ENCODE measurements around the gene CD48.

Gene CD48

GRCh38 chr1:160711602-160712311, at the start of gene CD48:
TSS of gene CD48 (minus strand) at chr1:160711822. CDS start at chr1:160711763, 59 bp downstream.
- DNase-seq (ENCODE audit: low read depth in 1 of 2, low spot score in 1 of 2): peak in 1 of 2 donors; percentile 31

GRCh38 chr1:160761046-160761445, 49.4 kb upstream of the CD48 start:
- DNase-seq (ENCODE audit: low read depth in 1 of 2, low spot score in 1 of 2): no peak

GRCh38 chr1:160759740-160760139, 48.1 kb upstream of the CD48 start:
- DNase-seq (ENCODE audit: low read depth in 1 of 2, low spot score in 1 of 2): no peak

GRCh38 chr1:160758521-160758920, 46.9 kb upstream of the CD48 start:
- no peak for DNase-seq (ENCODE audit: low read depth in 1 of 2, low spot score in 1 of 2)

GRCh38 chr1:160756849-160757201, 45.2 kb upstream of the CD48 start:
- no peak for DNase-seq (ENCODE audit: low read depth in 1 of 2, low spot score in 1 of 2)

- no peak for DNase-seq (ENCODE audit: low read depth in 1 of 2, low spot score in 1 of 2)
Observed at GRCh38 chr1:160755911-160756848, 44.6 kb upstream of the CD48 start.

- DNase-seq (ENCODE audit: low read depth in 1 of 2, low spot score in 1 of 2): no peak
Observed at GRCh38 chr1:160755461-160755860, 43.8 kb upstream of the CD48 start.

GRCh38 chr1:160753594-160753993, 42.0 kb upstream of the CD48 start:
- DNase-seq (ENCODE audit: low read depth in 1 of 2, low spot score in 1 of 2): no peak

- no peak for DNase-seq (ENCODE audit: low read depth in 1 of 2, low spot score in 1 of 2)
Observed at GRCh38 chr1:160752924-160753323, 41.3 kb upstream of the CD48 start.

GRCh38 chr1:160752406-160752805, 40.8 kb upstream of the CD48 start:
- no peak for DNase-seq (ENCODE audit: low read depth in 1 of 2, low spot score in 1 of 2)

- DNase-seq (ENCODE audit: low read depth in 1 of 2, low spot score in 1 of 2): no peak
Observed at GRCh38 chr1:160750608-160751007, 39.0 kb upstream of the CD48 start.

GRCh38 chr1:160748878-160749269, 37.3 kb upstream of the CD48 start:
- no peak for DNase-seq (ENCODE audit: low read depth in 1 of 2, low spot score in 1 of 2)

GRCh38 chr1:160748181-160748877, 36.7 kb upstream of the CD48 start:
- DNase-seq (ENCODE audit: low read depth in 1 of 2, low spot score in 1 of 2): no peak

- DNase-seq (ENCODE audit: low read depth in 1 of 2, low spot score in 1 of 2): no peak
Observed at GRCh38 chr1:160747717-160748116, 36.1 kb upstream of the CD48 start.

- DNase-seq (ENCODE audit: low read depth in 1 of 2, low spot score in 1 of 2): no peak
Observed at GRCh38 chr1:160746836-160747500, 35.3 kb upstream of the CD48 start.

- no peak for DNase-seq (ENCODE audit: low read depth in 1 of 2, low spot score in 1 of 2)
Observed at GRCh38 chr1:160745551-160745950, 33.9 kb upstream of the CD48 start.

- no peak for DNase-seq (ENCODE audit: low read depth in 1 of 2, low spot score in 1 of 2)
Observed at GRCh38 chr1:160744852-160745520, 33.4 kb upstream of the CD48 start.

GRCh38 chr1:160744199-160744851, 32.7 kb upstream of the CD48 start:
- no peak for DNase-seq (ENCODE audit: low read depth in 1 of 2, low spot score in 1 of 2)

- DNase-seq (ENCODE audit: low read depth in 1 of 2, low spot score in 1 of 2): no peak
Observed at GRCh38 chr1:160743266-160743665, 31.6 kb upstream of the CD48 start.
